ENCODE data around the gene RAB17. TPM values are rescaled to one million over a fixed set of nuclear protein-coding genes. Genes with fewer than 3 reads are reported as not detected.

Gene RAB17
- total RNA-seq, 2 experiments from 2014 or later = 0.14 to 0.69 TPM

DNA sequence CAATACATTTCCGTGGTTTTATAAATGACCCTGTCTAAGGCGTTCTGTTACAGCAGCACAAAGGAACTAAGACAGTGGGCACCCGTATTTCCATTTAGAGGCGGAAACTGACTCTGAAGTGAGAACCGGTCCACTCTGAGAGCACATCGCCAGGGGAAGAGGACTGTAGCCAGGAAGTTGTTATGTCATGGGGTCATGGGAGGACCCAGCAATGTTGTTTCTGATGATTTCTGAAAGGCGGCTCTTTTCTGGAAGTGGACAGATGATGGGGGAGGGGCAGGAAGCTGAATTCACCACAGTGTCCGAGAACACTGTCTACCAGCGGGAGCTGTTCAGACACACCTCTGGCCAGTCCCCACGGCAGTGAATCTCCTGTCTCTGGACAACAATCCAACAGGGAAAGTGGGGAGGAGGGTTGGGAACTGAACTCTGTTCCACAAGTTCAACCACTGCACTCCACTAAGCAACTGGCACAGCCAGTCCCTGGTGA, 34.7 kb upstream of the RAB17 start:
- POLR2A ChIA-PET = no interaction called here
- ATAC-seq = no peak
- peaks cover 15% of the 10 kb centered on the region for H3K27me3 Mint-ChIP-seq
- intact Hi-C loops (cut with micrococcal nuclease) = no loop called here
- H3K9me3 Mint-ChIP-seq = no peaks in the 10 kb centered on the region
- no peak for DNase-seq
- no peak overlapping the region for H3K4me3 Mint-ChIP-seq
- peaks cover 15% of the 10 kb centered on the region for H3K4me1 Mint-ChIP-seq (ENCODE audit: low read depth)
- H3K36me3 Mint-ChIP-seq (ENCODE audit: low read depth) = no peaks in the 10 kb centered on the region
- CTCF ChIA-PET = interaction anchor here (1.0 to 2.2 kb wide), 2 partner anchors 43 to 120 kb away, joined by 3 to 7 read pairs; no protein-coding TSS in a partner anchor
- H3K27ac Mint-ChIP-seq = no peak overlapping the region
- TF ChIP-seq, protein P1, sequence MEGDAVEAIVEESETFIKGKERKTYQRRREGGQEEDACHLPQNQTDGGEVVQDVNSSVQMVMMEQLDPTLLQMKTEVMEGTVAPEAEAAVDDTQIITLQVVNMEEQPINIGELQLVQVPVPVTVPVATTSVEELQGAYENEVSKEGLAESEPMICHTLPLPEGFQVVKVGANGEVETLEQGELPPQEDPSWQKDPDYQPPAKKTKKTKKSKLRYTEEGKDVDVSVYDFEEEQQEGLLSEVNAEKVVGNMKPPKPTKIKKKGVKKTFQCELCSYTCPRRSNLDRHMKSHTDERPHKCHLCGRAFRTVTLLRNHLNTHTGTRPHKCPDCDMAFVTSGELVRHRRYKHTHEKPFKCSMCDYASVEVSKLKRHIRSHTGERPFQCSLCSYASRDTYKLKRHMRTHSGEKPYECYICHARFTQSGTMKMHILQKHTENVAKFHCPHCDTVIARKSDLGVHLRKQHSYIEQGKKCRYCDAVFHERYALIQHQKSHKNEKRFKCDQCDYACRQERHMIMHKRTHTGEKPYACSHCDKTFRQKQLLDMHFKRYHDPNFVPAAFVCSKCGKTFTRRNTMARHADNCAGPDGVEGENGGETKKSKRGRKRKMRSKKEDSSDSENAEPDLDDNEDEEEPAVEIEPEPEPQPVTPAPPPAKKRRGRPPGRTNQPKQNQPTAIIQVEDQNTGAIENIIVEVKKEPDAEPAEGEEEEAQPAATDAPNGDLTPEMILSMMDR (IDR thresholded peaks at IDR 0.05) = no peak

DNA sequence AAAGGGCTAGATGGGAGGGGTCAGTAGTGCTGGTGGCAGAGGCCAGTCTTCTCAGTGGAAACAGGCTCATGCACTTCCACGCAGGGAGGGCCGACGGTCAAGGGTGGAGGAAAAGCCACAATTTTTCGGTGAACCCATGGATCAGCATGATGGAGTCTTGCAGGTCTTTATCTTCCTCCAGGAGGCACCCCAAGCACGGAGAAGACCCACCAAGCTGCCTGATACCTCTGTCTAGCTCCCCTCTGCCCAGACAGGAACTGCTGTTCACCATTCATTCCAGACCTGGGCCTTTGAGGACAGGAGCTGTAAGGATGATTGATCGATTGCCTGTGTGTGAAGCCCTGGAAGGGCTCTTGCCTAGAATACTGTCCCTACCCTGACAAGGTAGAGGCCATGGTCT, 34.0 kb upstream of the RAB17 start:
- no peak overlapping the region for H3K27ac Mint-ChIP-seq
- ChIA-PET POLR2A (no interaction called here), CTCF (interaction anchor here (1.0 to 2.2 kb wide), 3 partner anchors 12 to 120 kb away, joined by 3 to 7 read pairs (median 3); no protein-coding TSS in a partner anchor)
- no peaks in the 10 kb centered on the region for H3K9me3 Mint-ChIP-seq
- no peaks in the 10 kb centered on the region for H3K36me3 Mint-ChIP-seq (ENCODE audit: low read depth)
- TF ChIP-seq, protein P1 (IDR thresholded peaks at IDR 0.05) = no peak
- DNase-seq (peak; percentile 30), ATAC-seq (peak; percentile 22)
- peaks cover 10% of the 10 kb centered on the region for H3K4me1 Mint-ChIP-seq (ENCODE audit: low read depth)
- no peak overlapping the region for H3K4me3 Mint-ChIP-seq
- intact Hi-C loops (cut with micrococcal nuclease) = no loop called here
- H3K27me3 Mint-ChIP-seq = peaks cover 13% of the 10 kb centered on the region

DNA sequence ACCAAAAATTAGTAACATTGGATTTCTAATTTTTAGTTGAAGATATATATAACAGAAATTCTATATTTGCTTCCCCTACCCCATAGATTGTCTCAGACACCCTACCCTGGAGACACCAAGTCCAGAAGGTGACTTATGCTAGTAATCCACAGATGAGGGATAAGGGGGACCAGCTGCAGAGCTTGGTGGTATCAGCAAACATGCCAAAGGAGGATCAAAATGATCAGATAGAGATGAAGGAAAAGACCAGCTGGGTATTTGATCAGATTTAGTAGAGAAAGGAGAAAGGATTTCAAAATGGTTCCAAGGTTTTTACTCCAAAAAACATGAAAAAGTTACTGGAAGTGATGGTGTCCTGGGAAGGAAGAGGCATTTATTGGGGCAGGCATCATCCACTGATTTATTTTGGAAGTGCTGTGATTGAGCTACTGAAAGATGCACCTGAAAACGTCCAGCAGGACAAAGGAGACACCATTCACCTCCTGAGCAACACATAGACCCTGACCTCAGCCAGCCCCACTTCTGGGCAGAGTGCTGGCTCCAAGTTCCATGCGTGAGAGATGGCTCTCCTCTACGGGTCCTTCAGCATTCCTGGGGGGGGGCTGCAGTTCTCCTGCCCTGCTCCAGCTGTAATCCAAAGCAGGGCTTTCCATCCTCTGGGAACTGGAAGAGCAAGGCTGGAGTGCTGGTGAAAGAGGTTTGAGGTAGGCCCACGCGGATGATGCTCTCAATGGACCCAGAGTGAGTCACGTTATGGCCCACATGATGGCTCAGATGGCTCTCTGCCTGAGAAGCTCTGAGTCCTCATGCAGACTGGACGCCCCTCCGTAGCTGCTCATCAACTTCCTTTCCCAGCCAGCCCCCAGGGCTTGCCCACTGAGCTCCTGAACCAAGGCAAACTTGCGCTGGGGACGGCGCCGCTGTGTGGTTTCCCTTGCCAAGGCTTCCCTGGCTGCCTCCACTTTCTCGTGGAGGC, 33.2 kb upstream of the RAB17 start:
- ATAC-seq (no peak), DNase-seq (no peak)
- Mint-ChIP-seq H3K27me3 (peaks cover 11% of the 10 kb centered on the region), H3K4me1 (ENCODE audit: low read depth) (peaks cover 7% of the 10 kb centered on the region), H3K27ac (no peak overlapping the region), H3K9me3 (no peaks in the 10 kb centered on the region), H3K36me3 (ENCODE audit: low read depth) (no peaks in the 10 kb centered on the region), H3K4me3 (no peak overlapping the region)
- intact Hi-C loops (cut with micrococcal nuclease) = no loop called here
- ChIA-PET POLR2A (no interaction called here), CTCF (interaction anchor here (0.6 to 2.2 kb wide), 5 partner anchors 13 to 121 kb away, joined by 3 to 7 read pairs (median 3); no protein-coding TSS in a partner anchor)
- TF ChIP-seq, protein P1 (IDR thresholded peaks at IDR 0.05) = no peak

DNA sequence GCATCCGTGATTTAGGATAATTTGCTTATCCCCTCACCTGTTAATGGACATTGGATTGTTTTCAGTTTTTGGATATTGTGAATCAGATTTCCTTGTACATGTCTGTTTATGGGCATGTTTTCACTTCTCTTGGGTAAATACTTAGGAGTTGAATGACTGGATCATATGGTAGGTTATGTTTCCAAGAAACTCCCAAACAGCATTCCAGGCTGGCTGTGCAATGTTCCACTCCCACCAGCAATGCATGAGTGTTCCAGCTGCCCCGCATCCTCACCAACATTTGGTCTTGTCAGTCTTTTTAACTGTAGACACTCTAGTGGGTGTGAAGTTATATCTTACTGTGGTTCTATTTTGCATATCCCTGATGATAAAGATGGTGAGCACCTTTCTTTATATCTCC, 27.9 kb upstream of the RAB17 start:
- ATAC-seq = no peak
- peaks cover 38% of the 10 kb centered on the region for H3K4me1 Mint-ChIP-seq (ENCODE audit: low read depth)
- POLR2A ChIA-PET = no interaction called here
- no peaks in the 10 kb centered on the region for H3K27me3 Mint-ChIP-seq
- H3K9me3 Mint-ChIP-seq = no peaks in the 10 kb centered on the region
- H3K4me3 Mint-ChIP-seq = no peak overlapping the region
- H3K27ac Mint-ChIP-seq = no peak overlapping the region
- DNase-seq = no peak
- intact Hi-C loops (cut with micrococcal nuclease) = no loop called here
- no peaks in the 10 kb centered on the region for H3K36me3 Mint-ChIP-seq (ENCODE audit: low read depth)
- CTCF ChIA-PET = no interaction called here
- TF ChIP-seq, protein P1 (IDR thresholded peaks at IDR 0.05) = no peak

DNA sequence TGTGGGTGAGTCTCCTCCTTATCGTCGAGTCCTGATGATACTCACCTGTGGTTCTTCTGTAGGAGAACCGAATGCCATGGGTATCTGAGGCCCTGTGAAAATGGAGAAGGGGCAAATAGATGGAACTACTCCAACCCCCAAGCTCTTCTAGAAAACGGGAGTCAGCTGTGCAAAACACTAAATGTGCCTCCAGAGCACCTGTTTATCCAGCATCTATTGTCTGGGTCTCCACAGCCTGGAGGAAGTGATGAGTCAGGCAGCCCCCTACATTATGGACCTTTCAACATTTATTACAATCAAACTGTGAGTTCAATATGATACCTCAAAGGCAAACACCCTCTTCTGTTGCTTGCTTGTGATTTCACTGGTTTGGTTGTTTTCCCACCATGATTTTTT, 27.1 kb upstream of the RAB17 start:
- Mint-ChIP-seq H3K4me1 (ENCODE audit: low read depth) (peaks cover 38% of the 10 kb centered on the region), H3K27me3 (no peaks in the 10 kb centered on the region), H3K9me3 (no peaks in the 10 kb centered on the region), H3K36me3 (ENCODE audit: low read depth) (no peaks in the 10 kb centered on the region), H3K4me3 (no peak overlapping the region), H3K27ac (no peak overlapping the region)
- ChIA-PET POLR2A (interaction anchor here (1.2 kb wide), 1 partner anchor 111 kb away, joined by 3 read pairs; no protein-coding TSS in a partner anchor), CTCF (interaction anchor here (0.7 to 1.2 kb wide), 2 partner anchors 114 to 127 kb away, joined by 3 read pairs; no protein-coding TSS in a partner anchor)
- intact Hi-C loops (cut with micrococcal nuclease) = no loop called here
- ATAC-seq = peak; percentile 20
- no peak for DNase-seq
- TF ChIP-seq, protein P1 (IDR thresholded peaks at IDR 0.05) = no peak
